ENCODE data around the gene HPS1. TPM values are rescaled to one million over a fixed set of nuclear protein-coding genes. Genes with fewer than 3 reads are reported as not detected.
"Not testable (repeated sequence)": the region's sequence is repeated elsewhere in the genome, so short reads cannot be mapped to it uniquely, and the experiment has no call there.

HPS1 gene
- polyA plus RNA-seq, 6 donors from 2014 or later = 98.0 to 134 (median 102) TPM

GRCh38 chr10:98396096-98397063, 50.4 kb downstream of the HPS1 start:
- Mint-ChIP-seq H3K9me3 (no peaks in the 10 kb centered on the region), H3K4me1 (peaks cover 4 to 14% (median 7%) of the 10 kb centered on the region in 3 donors), H3K27me3 (peaks cover 0 to 6% (median 0%) of the 10 kb centered on the region in 3 donors), H3K36me3 (peaks cover 12 to 23% of the 10 kb centered on the region in 2 donors), H3K4me3 (no peak overlapping the region), H3K27ac (peak overlapping the region in 1 of 6 donors; percentile 84)
- ATAC-seq (ENCODE audit: low read depth in 2 of 2) (no peak), DNase-seq (no peak)

GRCh38 chr10:98394851-98395440, 51.8 kb downstream of the HPS1 start:
- no peaks in the 10 kb centered on the region for H3K9me3 Mint-ChIP-seq
- peak overlapping the region in 2 of 6 donors; percentile 9 to 39 for H3K27ac Mint-ChIP-seq
- peaks cover 10 to 19% (median 18%) of the 10 kb centered on the region in 3 donors for H3K4me1 Mint-ChIP-seq
- DNase-seq = no peak
- no peak overlapping the region for H3K4me3 Mint-ChIP-seq
- no peak for ATAC-seq (ENCODE audit: low read depth in 2 of 2)
- peaks cover 12 to 23% of the 10 kb centered on the region in 2 donors for H3K36me3 Mint-ChIP-seq
- peaks cover 0 to 6% (median 0%) of the 10 kb centered on the region in 3 donors for H3K27me3 Mint-ChIP-seq

- Mint-ChIP-seq H3K27me3 (peaks cover 0 to 6% (median 0%) of the 10 kb centered on the region in 3 donors), H3K4me1 (peaks cover 16 to 19% (median 18%) of the 10 kb centered on the region in 3 donors), H3K9me3 (peaks cover 0 to 3% (median 0%) of the 10 kb centered on the region in 7 donors), H3K27ac (no peak overlapping the region), H3K4me3 (peak overlapping the region in 2 of 8 donors; percentile 12 to 15), H3K36me3 (peaks cover 13 to 15% of the 10 kb centered on the region in 2 donors)
- ATAC-seq (ENCODE audit: low read depth in 2 of 2) (no peak), DNase-seq (no peak)
Measured at GRCh38 chr10:98391578-98391991, 55.1 kb downstream of the HPS1 start.

GRCh38 chr10:98391065-98391464, 55.7 kb downstream of the HPS1 start:
- DNase-seq (no peak), ATAC-seq (ENCODE audit: low read depth in 2 of 2) (no peak)
- Mint-ChIP-seq H3K9me3 (peaks cover 0 to 3% (median 0%) of the 10 kb centered on the region in 7 donors), H3K4me3 (peak overlapping the region in 2 of 8 donors; percentile 12 to 15), H3K4me1 (peaks cover 16 to 19% (median 18%) of the 10 kb centered on the region in 3 donors), H3K36me3 (peaks cover 10 to 15% of the 10 kb centered on the region in 2 donors), H3K27ac (peak overlapping the region in 2 of 6 donors; percentile 21 to 89), H3K27me3 (peaks cover 0 to 6% (median 0%) of the 10 kb centered on the region in 3 donors)

GRCh38 chr10:98390406-98390805, 56.3 kb downstream of the HPS1 start:
- Mint-ChIP-seq H3K4me3 (no peak overlapping the region), H3K27ac (peak overlapping the region in 2 of 6 donors; percentile 6 to 54), H3K36me3 (peaks cover 9 to 20% of the 10 kb centered on the region in 2 donors), H3K4me1 (peaks cover 16 to 19% (median 18%) of the 10 kb centered on the region in 3 donors), H3K27me3 (peaks cover 0 to 6% (median 0%) of the 10 kb centered on the region in 3 donors), H3K9me3 (peaks cover 0 to 3% (median 0%) of the 10 kb centered on the region in 7 donors)
- ATAC-seq (ENCODE audit: low read depth in 2 of 2) (no peak), DNase-seq (no peak)

GRCh38 chr10:98389398-98389797, 57.3 kb downstream of the HPS1 start:
- no peak for DNase-seq
- no peak for ATAC-seq (ENCODE audit: low read depth in 2 of 2)

GRCh38 chr10:98388101-98388655, 58.6 kb downstream of the HPS1 start:
- peak overlapping the region in 1 of 8 donors; percentile 31 for H3K4me3 Mint-ChIP-seq
- peak overlapping the region in 1 of 6 donors; percentile 60 for H3K27ac Mint-ChIP-seq
- H3K9me3 Mint-ChIP-seq = peaks cover 0 to 3% (median 0%) of the 10 kb centered on the region in 7 donors
- H3K27me3 Mint-ChIP-seq = peaks cover 0 to under 1% (median 0%) of the 10 kb centered on the region in 3 donors
- DNase-seq (no peak), ATAC-seq (ENCODE audit: low read depth in 2 of 2) (no peak)
- H3K36me3 Mint-ChIP-seq = peaks cover 9 to 15% of the 10 kb centered on the region in 2 donors
- H3K4me1 Mint-ChIP-seq = peaks cover 11 to 18% (median 16%) of the 10 kb centered on the region in 3 donors

More at GRCh38 chr10:98389398-98389797, 57.3 kb downstream of the HPS1 start:
- H3K27me3 Mint-ChIP-seq = peaks cover 0 to 6% (median 0%) of the 10 kb centered on the region in 3 donors
- no peak overlapping the region for H3K4me3 Mint-ChIP-seq
- H3K27ac Mint-ChIP-seq = peak overlapping the region in 2 of 6 donors; percentile 24 to 30
- peaks cover 15 to 18% (median 16%) of the 10 kb centered on the region in 3 donors for H3K4me1 Mint-ChIP-seq
- peaks cover 9 to 27% of the 10 kb centered on the region in 2 donors for H3K36me3 Mint-ChIP-seq
- H3K9me3 Mint-ChIP-seq = peaks cover 0 to 3% (median 0%) of the 10 kb centered on the region in 7 donors

- no peak for DNase-seq
- Mint-ChIP-seq H3K36me3 (peaks cover 9 to 12% of the 10 kb centered on the region in 2 donors), H3K4me1 (peaks cover 0 to 6% (median 0%) of the 10 kb centered on the region in 3 donors), H3K4me3 (no peak overlapping the region), H3K27me3 (no peaks in the 10 kb centered on the region), H3K27ac (no peak overlapping the region), H3K9me3 (peaks cover 0 to 2% (median 0%) of the 10 kb centered on the region in 7 donors)
- ATAC-seq (ENCODE audit: low read depth in 2 of 2) = no peak
Measured at GRCh38 chr10:98384531-98385133, 62.1 kb downstream of the HPS1 start.

GRCh38 chr10:98383869-98384268, 62.9 kb downstream of the HPS1 start:
- no peaks in the 10 kb centered on the region for H3K9me3 Mint-ChIP-seq
- DNase-seq = no peak
- H3K36me3 Mint-ChIP-seq = peaks cover 9 to 12% of the 10 kb centered on the region in 2 donors
- H3K27me3 Mint-ChIP-seq = no peaks in the 10 kb centered on the region
- ATAC-seq (ENCODE audit: low read depth in 2 of 2) = no peak
- no peak overlapping the region for H3K4me3 Mint-ChIP-seq
- H3K4me1 Mint-ChIP-seq = peaks cover 0 to 7% (median 0%) of the 10 kb centered on the region in 3 donors
- H3K27ac Mint-ChIP-seq = no peak overlapping the region

- not testable (repeated sequence) for H3K4me1 Mint-ChIP-seq; H3K4me3 Mint-ChIP-seq; ATAC-seq (ENCODE audit: low read depth in 2 of 2); H3K27me3 Mint-ChIP-seq; DNase-seq; H3K27ac Mint-ChIP-seq; H3K9me3 Mint-ChIP-seq
- H3K36me3 Mint-ChIP-seq = peaks cover 9 to 12% of the 10 kb centered on the region in 2 donors
Measured at GRCh38 chr10:98383134-98383667, 63.5 kb downstream of the HPS1 start.

GRCh38 chr10:98382691-98383101, 64.0 kb downstream of the HPS1 start:
- ATAC-seq (ENCODE audit: low read depth in 2 of 2) (no peak), DNase-seq (no peak)
- H3K4me3 Mint-ChIP-seq = no peak overlapping the region
- H3K4me1 Mint-ChIP-seq = peaks cover 0 to 5% (median 0%) of the 10 kb centered on the region in 3 donors
- H3K27me3 Mint-ChIP-seq = no peaks in the 10 kb centered on the region
- H3K36me3 Mint-ChIP-seq = peaks cover 9 to 12% of the 10 kb centered on the region in 2 donors
- H3K9me3 Mint-ChIP-seq = peaks cover 0 to 4% (median 2%) of the 10 kb centered on the region in 7 donors
- peak overlapping the region in 1 of 6 donors; percentile 19 for H3K27ac Mint-ChIP-seq
